Measurements from ENCODE around the gene RPL9. TPM values are rescaled to one million over a fixed set of nuclear protein-coding genes. Genes with fewer than 3 reads are reported as not detected.

RPL9 gene
- total and polyA plus RNA-seq, 2 donors (not counting 1 experiment from before 2014, with no cell fraction given), result 2,031 to 2,407 TPM

DNA sequence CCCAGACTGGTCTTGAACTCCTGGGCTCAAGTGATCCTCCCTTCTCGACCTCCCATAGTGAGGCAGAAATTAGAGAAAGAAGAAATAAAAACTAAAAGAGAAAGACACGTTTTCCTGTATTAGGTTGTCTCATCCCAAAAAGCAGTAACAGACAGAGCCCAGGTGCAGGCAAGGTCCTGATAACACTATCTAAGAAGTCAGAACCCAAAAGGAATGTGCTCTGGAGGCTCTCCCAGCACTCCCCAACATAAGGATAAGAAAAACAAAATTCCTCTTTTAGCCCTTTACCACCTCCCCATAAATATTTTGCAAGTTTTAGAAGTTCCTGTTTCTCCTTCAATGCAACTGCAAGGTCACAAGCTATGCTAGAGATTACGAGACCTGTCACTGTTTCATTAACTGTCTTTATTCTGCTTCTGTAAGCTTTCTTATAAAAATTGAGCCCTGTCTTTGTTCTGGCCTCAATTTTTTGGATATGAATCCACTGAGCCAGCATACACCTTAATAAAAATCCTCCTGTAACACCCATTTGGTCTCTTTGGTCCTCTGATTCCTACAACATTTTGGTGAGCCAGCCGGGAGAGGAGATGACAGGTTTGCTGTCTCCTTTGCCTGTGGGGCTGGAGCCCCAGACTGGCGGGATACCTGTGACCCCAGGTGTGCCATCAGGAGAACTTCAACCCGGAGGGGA, 26.0 kb upstream of the RPL9 start:
- Mint-ChIP-seq H3K9me3 (ENCODE audit: insufficient read depth) (no peaks in the 10 kb centered on the region), H3K4me1 (no peaks in the 10 kb centered on the region), H3K27ac (no peak overlapping the region), H3K27me3 (no peaks in the 10 kb centered on the region), H3K4me3 (no peak overlapping the region)
- no peak for TF ChIP-seq EZH2 (IDR thresholded peaks at IDR 0.05; ENCODE audit: borderline replicate concordance, insufficient read depth, low read depth, low read length, poor library complexity, severe bottlenecking)
- TF ChIP-seq, protein P1, sequence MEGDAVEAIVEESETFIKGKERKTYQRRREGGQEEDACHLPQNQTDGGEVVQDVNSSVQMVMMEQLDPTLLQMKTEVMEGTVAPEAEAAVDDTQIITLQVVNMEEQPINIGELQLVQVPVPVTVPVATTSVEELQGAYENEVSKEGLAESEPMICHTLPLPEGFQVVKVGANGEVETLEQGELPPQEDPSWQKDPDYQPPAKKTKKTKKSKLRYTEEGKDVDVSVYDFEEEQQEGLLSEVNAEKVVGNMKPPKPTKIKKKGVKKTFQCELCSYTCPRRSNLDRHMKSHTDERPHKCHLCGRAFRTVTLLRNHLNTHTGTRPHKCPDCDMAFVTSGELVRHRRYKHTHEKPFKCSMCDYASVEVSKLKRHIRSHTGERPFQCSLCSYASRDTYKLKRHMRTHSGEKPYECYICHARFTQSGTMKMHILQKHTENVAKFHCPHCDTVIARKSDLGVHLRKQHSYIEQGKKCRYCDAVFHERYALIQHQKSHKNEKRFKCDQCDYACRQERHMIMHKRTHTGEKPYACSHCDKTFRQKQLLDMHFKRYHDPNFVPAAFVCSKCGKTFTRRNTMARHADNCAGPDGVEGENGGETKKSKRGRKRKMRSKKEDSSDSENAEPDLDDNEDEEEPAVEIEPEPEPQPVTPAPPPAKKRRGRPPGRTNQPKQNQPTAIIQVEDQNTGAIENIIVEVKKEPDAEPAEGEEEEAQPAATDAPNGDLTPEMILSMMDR (IDR thresholded peaks at IDR 0.05), result no peak
- Histone ChIP-seq H3K4me1 (ENCODE audit: control insufficient read depth in 2 of 2, insufficient read depth in 2 of 2, low read length in 2 of 2) (no peaks in the 10 kb centered on the region), H3K9ac (ENCODE audit: low read length) (no peak overlapping the region), H3K36me3 (replicated peaks in 1 of 2; ENCODE audit: control extremely low read depth in 1 of 2, control insufficient read depth in 1 of 2, extremely low read depth in 1 of 2, insufficient read depth in 2 of 2, low read length in 1 of 2) (no peaks in the 10 kb centered on the region), H3K27ac (ENCODE audit: low read length in 2 of 2) (no peak overlapping the region), H2AFZ (ENCODE audit: insufficient read depth, low read depth, low read length, poor library complexity, severe bottlenecking) (no peak overlapping the region), H3K27me3 (replicated peaks in 1 of 4; ENCODE audit: control extremely low read depth in 1 of 4, control insufficient read depth in 3 of 4, insufficient read depth in 4 of 4, low read length in 3 of 4) (peaks cover 0 to 2% (median 0%) of the 10 kb centered on the region in 4 experiments), H3K4me3 (ENCODE audit: control extremely low read depth in 1 of 5, extremely low read depth in 1 of 5, insufficient read depth in 1 of 5, low read depth in 2 of 5, low read length in 4 of 5) (no peak overlapping the region), H4K20me1 (ENCODE audit: control insufficient read depth, insufficient read depth, low read length, poor library complexity, severe bottlenecking) (no peaks in the 10 kb centered on the region), H3K9me3 (ENCODE audit: control extremely low read depth in 1 of 3, control insufficient read depth in 2 of 3, insufficient read depth in 1 of 3, low read length in 2 of 3) (peaks cover 0 to 19% (median 6%) of the 10 kb centered on the region in 3 donors), H3K79me2 (ENCODE audit: control insufficient read depth, insufficient read depth, low read length) (no peaks in the 10 kb centered on the region), H3K4me2 (replicated peaks; ENCODE audit: low read depth, low read length, poor library complexity, severe bottlenecking) (no peak overlapping the region)
- intact Hi-C loops (cut with micrococcal nuclease), result no loop called here
- DNase-seq, result no peak
- CTCF ChIA-PET, result no interaction called here
- POLR2A ChIA-PET, result no interaction called here
- WGBS (ENCODE audit: insufficient coverage), result 92% methylated on average over 4 of the region's 6 CpGs
- no peak for ATAC-seq (ENCODE audit: low read depth)

DNA sequence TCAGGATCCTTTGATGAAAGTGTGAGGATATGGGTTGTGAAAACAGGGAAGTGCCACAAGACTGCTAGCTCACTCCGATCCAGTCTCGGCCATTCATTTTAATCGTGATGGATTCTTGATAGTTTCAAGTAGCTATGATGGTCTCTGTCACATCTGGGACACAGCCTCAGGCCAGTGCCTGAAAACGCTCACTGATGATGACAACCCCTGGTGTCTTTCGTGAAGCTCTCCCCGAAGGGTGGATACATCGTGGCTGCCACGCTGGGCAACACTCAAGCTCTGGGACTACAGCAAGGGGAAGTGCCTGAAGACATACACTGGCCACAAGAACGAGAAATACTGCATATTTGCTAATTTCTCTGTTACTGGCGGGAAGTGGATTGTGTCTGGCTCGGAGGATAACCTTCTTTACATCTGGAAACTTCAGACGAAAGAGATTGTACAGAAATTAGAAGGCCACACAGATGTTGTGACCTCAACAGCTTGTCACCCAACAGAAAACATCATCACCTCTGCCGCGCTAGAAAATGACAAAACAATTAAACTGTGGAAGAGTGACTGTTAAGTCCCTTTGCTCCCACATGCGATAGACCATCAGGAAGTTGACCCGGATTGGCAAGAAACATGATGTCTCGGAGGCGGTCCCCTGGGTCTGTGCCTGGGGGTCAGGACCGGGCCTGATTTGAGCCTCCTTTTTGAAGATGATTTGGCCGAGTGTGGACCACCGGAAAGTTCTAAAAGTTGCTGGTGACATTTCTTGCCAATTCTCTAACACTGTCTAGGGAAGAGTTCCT, 22.4 kb upstream of the RPL9 start:
- H2AFZ ChIP-seq (ENCODE audit: insufficient read depth, low read depth, low read length, poor library complexity, severe bottlenecking), result no peak overlapping the region
- H3K27me3 Mint-ChIP-seq, result no peaks in the 10 kb centered on the region

More for the DNA sequence above, 22.4 kb upstream of the RPL9 start:
- Mint-ChIP-seq H3K9me3 (ENCODE audit: insufficient read depth) (no peaks in the 10 kb centered on the region), H3K27ac (no peak overlapping the region), H3K4me1 (no peaks in the 10 kb centered on the region), H3K4me3 (no peak overlapping the region)
- Histone ChIP-seq H3K4me3 (ENCODE audit: control extremely low read depth in 1 of 5, extremely low read depth in 1 of 5, insufficient read depth in 1 of 5, low read depth in 2 of 5, low read length in 4 of 5) (peak overlapping the region in 1 of 5 experiments; percentile 41), H3K36me3 (replicated peaks in 1 of 2; ENCODE audit: control extremely low read depth in 1 of 2, control insufficient read depth in 1 of 2, extremely low read depth in 1 of 2, insufficient read depth in 2 of 2, low read length in 1 of 2) (no peaks in the 10 kb centered on the region), H3K27ac (ENCODE audit: low read length in 2 of 2) (no peak overlapping the region), H3K79me2 (ENCODE audit: control insufficient read depth, insufficient read depth, low read length) (no peaks in the 10 kb centered on the region), H3K4me1 (ENCODE audit: control insufficient read depth in 2 of 2, insufficient read depth in 2 of 2, low read length in 2 of 2) (no peaks in the 10 kb centered on the region), H3K27me3 (replicated peaks in 1 of 4; ENCODE audit: control extremely low read depth in 1 of 4, control insufficient read depth in 3 of 4, insufficient read depth in 4 of 4, low read length in 3 of 4) (peaks cover 0 to 2% (median 0%) of the 10 kb centered on the region in 4 experiments), H4K20me1 (ENCODE audit: control insufficient read depth, insufficient read depth, low read length, poor library complexity, severe bottlenecking) (no peaks in the 10 kb centered on the region), H3K9me3 (ENCODE audit: control extremely low read depth in 1 of 3, control insufficient read depth in 2 of 3, insufficient read depth in 1 of 3, low read length in 2 of 3) (peaks cover 0 to 19% (median 6%) of the 10 kb centered on the region in 3 donors), H3K4me2 (replicated peaks; ENCODE audit: low read depth, low read length, poor library complexity, severe bottlenecking) (no peak overlapping the region), H3K9ac (ENCODE audit: low read length) (no peak overlapping the region)
- TF ChIP-seq, protein P1 (IDR thresholded peaks at IDR 0.05), result no peak
- no peak for TF ChIP-seq EZH2 (IDR thresholded peaks at IDR 0.05; ENCODE audit: borderline replicate concordance, insufficient read depth, low read depth, low read length, poor library complexity, severe bottlenecking)
- ChIA-PET POLR2A (no interaction called here), CTCF (interaction anchor here (0.7 kb wide), 1 partner anchor 9 kb away, joined by 4 read pairs; no protein-coding TSS in a partner anchor)
- DNase-seq (no peak), ATAC-seq (ENCODE audit: low read depth) (no peak)
- intact Hi-C loops (cut with micrococcal nuclease), result no loop called here
- 90% methylated on average over 19 of the region's 21 CpGs for WGBS (ENCODE audit: insufficient coverage)

Measured in B cell (primary cell).